Brain microvascular endothelial cell (primary cell): ENCODE data around the gene EEFSEC.

Experiments used
- DNase-seq: peaks from one replicate; pipeline ENCODE4 v3.0.0-alpha.2; 2020
- H3K27ac ChIP-seq: fragments of 250-450 bp; sonication (Bioruptor Pico); 2 replicates; pipeline ENCODE4 v1.5.1; 2020; ENCODE audit warnings: mild to moderate bottlenecking, moderate library complexity
- H3K27me3 ChIP-seq: fragments of 250-450 bp; sonication (Bioruptor Pico); replicated peaks from 2 replicates; pipeline ENCODE4 v1.5.1; 2020; ENCODE audit warnings: mild to moderate bottlenecking
- H3K36me3 ChIP-seq: fragments of 250-450 bp; sonication (Bioruptor Pico); replicated peaks from 2 replicates; pipeline ENCODE4 v1.5.1; 2020; ENCODE audit warnings: mild to moderate bottlenecking
- H3K4me3 ChIP-seq: 2 replicates; pipeline ENCODE4 v1.5.1; 2011; ENCODE audit warnings: low read depth, mild to moderate bottlenecking, control low read depth, low read length, moderate library complexity
- CTCF ChIP-seq: IDR thresholded peaks from 2 replicates; pipeline ENCODE4 v1.5.1; 2011; ENCODE audit warnings: low read depth, mild to moderate bottlenecking, moderate library complexity, low read length, control low read depth, inconsistent platforms; ENCODE audit errors: missing control alignments
- in situ Hi-C: cut with HindIII; loops from 2 replicates; pipeline ENCODE4 v1.10.0; 2017; ENCODE audit warnings: low sequenced_read_pairs, low pct_ligation_motif_present

Gene EEFSEC

GRCh38 chr3:128205558-128206145 lies 52.4 kb downstream of the EEFSEC start:
- no peaks in the 10 kb centered on the region for H3K36me3 ChIP-seq
- H3K4me3 ChIP-seq = no peak overlapping the region
- H3K27me3 ChIP-seq = no peaks in the 10 kb centered on the region
- in situ Hi-C loops = no loop called here
- no peak overlapping the region for H3K27ac ChIP-seq
- TF ChIP-seq CTCF = no peak
- no peak for DNase-seq

- Histone ChIP-seq H3K36me3 (no peaks in the 10 kb centered on the region), H3K27me3 (no peaks in the 10 kb centered on the region), H3K4me3 (no peak overlapping the region), H3K27ac (no peak overlapping the region)
- in situ Hi-C loops = no loop called here
- DNase-seq = no peak
- no peak for TF ChIP-seq CTCF
Measured at GRCh38 chr3:128207951-128208350, 54.7 kb downstream of the EEFSEC start.

GRCh38 chr3:128210711-128211110 lies 57.4 kb downstream of the EEFSEC start:
- H3K27ac ChIP-seq = no peak overlapping the region
- in situ Hi-C loops = no loop called here
- no peak overlapping the region for H3K4me3 ChIP-seq
- no peak for TF ChIP-seq CTCF
- DNase-seq = no peak
- H3K27me3 ChIP-seq = no peaks in the 10 kb centered on the region
- H3K36me3 ChIP-seq = no peaks in the 10 kb centered on the region

GRCh38 chr3:128214056-128214455 lies 60.8 kb downstream of the EEFSEC start:
- Histone ChIP-seq H3K27me3 (no peaks in the 10 kb centered on the region), H3K27ac (no peak overlapping the region), H3K4me3 (no peak overlapping the region), H3K36me3 (no peaks in the 10 kb centered on the region)
- in situ Hi-C loops = no loop called here
- DNase-seq = no peak
- TF ChIP-seq CTCF = no peak

GRCh38 chr3:128215290-128215689 lies 62.0 kb downstream of the EEFSEC start:
- Histone ChIP-seq H3K27me3 (no peaks in the 10 kb centered on the region), H3K27ac (no peak overlapping the region), H3K36me3 (no peaks in the 10 kb centered on the region), H3K4me3 (no peak overlapping the region)
- no peak for TF ChIP-seq CTCF
- no peak for DNase-seq
- in situ Hi-C loops = no loop called here
